GM23338 (cell line): ENCODE results near the gene ACOX3. TPM values are rescaled to one million over a fixed set of nuclear protein-coding genes. Genes with fewer than 3 reads are reported as not detected.

Experiments
- ATAC-seq: fragments of 200-7000 bp; cut with Tn5 transposase; 3 replicates; pipeline ENCODE4 v1.9.1; 2020
- DNase-seq: peaks from one replicate; pipeline ENCODE4 v3.0.0-alpha.2; 2015; ENCODE audit warnings: low spot score
- H2AFZ ChIP-seq: fragments of 200-600 bp; sonication (generic); 2 replicates; pipeline ENCODE4 v1.8.0; 2016; ENCODE audit warnings: antibody characterized with exemption, mild to moderate bottlenecking, moderate library complexity
- H3F3A ChIP-seq: fragments of 200-600 bp; sonication (generic); replicated peaks from 2 replicates; pipeline ENCODE4 v1.8.0; 2017; ENCODE audit warnings: antibody characterized with exemption, mixed run types, low read depth
- H3K27ac ChIP-seq: fragments of 200-600 bp; sonication (generic); 2 replicates; pipeline ENCODE4 v1.6.1; 2016; ENCODE audit warnings: low read depth
- H3K27me3 ChIP-seq: fragments of 200-600 bp; sonication (generic); 2 replicates; pipeline ENCODE4 v1.8.0; 2016; ENCODE audit warnings: mild to moderate bottlenecking, mixed run types, moderate library complexity; ENCODE audit not compliant: insufficient read depth
- H3K36me3 ChIP-seq: fragments of 200-600 bp; sonication (generic); 2 replicates; pipeline ENCODE4 v1.8.0; 2016; ENCODE audit warnings: mild to moderate bottlenecking; ENCODE audit not compliant: insufficient read depth
- H3K4me1 ChIP-seq: fragments of 200-600 bp; sonication (generic); 2 replicates; pipeline ENCODE4 v1.8.0; 2016; ENCODE audit warnings: mild to moderate bottlenecking, moderate library complexity; ENCODE audit not compliant: insufficient read depth
- H3K4me2 ChIP-seq: fragments of 200-600 bp; sonication (generic); 2 replicates; pipeline ENCODE4 v1.7.1; 2017; ENCODE audit warnings: mixed run types
- H3K4me3 ChIP-seq: fragments of 200-600 bp; sonication (generic); 2 replicates; pipeline ENCODE4 v1.6.1; 2016; ENCODE audit warnings: mixed run types
- H3K79me2 ChIP-seq: fragments of 200-600 bp; sonication (generic); replicated peaks from 2 replicates; pipeline ENCODE4 v1.8.0; 2017; ENCODE audit warnings: mild to moderate bottlenecking; ENCODE audit not compliant: insufficient read depth
- H3K9me2 ChIP-seq: fragments of 200-600 bp; sonication (generic); 2 replicates; pipeline ENCODE4 v1.8.0; 2017; ENCODE audit not compliant: insufficient read depth
- H4K20me1 ChIP-seq: fragments of 200-600 bp; sonication (generic); replicated peaks from 2 replicates; pipeline ENCODE4 v1.8.0; 2017; ENCODE audit warnings: mild to moderate bottlenecking; ENCODE audit not compliant: insufficient read depth
- H3K27ac Mint-ChIP-seq: 2 replicates; pipeline ENCODE4 v1.8.0; 2020; ENCODE audit warnings: inconsistent platforms, mild to moderate bottlenecking, moderate library complexity, mixed read lengths
- H3K27me3 Mint-ChIP-seq: 3 replicates; pipeline ENCODE4 v1.8.0; 2022; ENCODE audit warnings: low read depth, mild to moderate bottlenecking, moderate library complexity, mixed read lengths, inconsistent platforms; ENCODE audit not compliant: insufficient read depth, poor library complexity
- H3K36me3 Mint-ChIP-seq: 3 replicates; pipeline ENCODE4 v1.8.0; 2021; ENCODE audit warnings: low read depth, mild to moderate bottlenecking, inconsistent platforms, moderate library complexity, mixed read lengths
- H3K4me1 Mint-ChIP-seq: 3 replicates; pipeline ENCODE4 v1.8.0; 2020; ENCODE audit warnings: mild to moderate bottlenecking, inconsistent platforms, mixed read lengths
- H3K4me3 Mint-ChIP-seq: 3 replicates; pipeline ENCODE4 v1.8.0; 2021; ENCODE audit warnings: moderate library complexity, mild to moderate bottlenecking, inconsistent platforms, mixed read lengths
- H3K9me3 Mint-ChIP-seq: 3 replicates; pipeline ENCODE4 v1.8.0; 2020; ENCODE audit warnings: moderate library complexity, mild to moderate bottlenecking, inconsistent platforms, mixed read lengths
- CREB1 ChIP-seq: fragments of 250-450 bp; sonication (Bioruptor Pico); IDR thresholded peaks from 2 replicates; pipeline ENCODE4 v1.5.0; 2020; ENCODE audit warnings: low read depth, mild to moderate bottlenecking, moderate library complexity
- EZH2 ChIP-seq: fragments of 200-600 bp; sonication (generic); IDR thresholded peaks from one replicate; pipeline ENCODE4 v1.8.0; 2017; ENCODE audit warnings: antibody characterized with exemption, mild to moderate bottlenecking, low read depth; ENCODE audit not compliant: unreplicated experiment
- EZH2phosphoT487 ChIP-seq: fragments of 200-600 bp; sonication (generic); IDR thresholded peaks from one replicate; pipeline ENCODE4 v1.8.1; 2018; ENCODE audit warnings: antibody characterized with exemption; ENCODE audit not compliant: unreplicated experiment
- JUNB ChIP-seq: IDR thresholded peaks from one replicate; pipeline ENCODE4 v1.6.1; 2016; ENCODE audit warnings: antibody characterized with exemption; ENCODE audit not compliant: unreplicated experiment
- POLR2AphosphoS5 ChIP-seq: IDR thresholded peaks from 2 replicates; pipeline ENCODE4 v1.6.1; 2016; ENCODE audit warnings: antibody characterized with exemption, low read depth
- ZNF331 ChIP-seq: fragments of 250-450 bp; sonication (Bioruptor Pico); IDR thresholded peaks from 2 replicates; pipeline ENCODE4 v1.5.0; 2020; ENCODE audit warnings: low read depth, mild to moderate bottlenecking, moderate library complexity
- polyA plus RNA-seq: library from polyadenylated mRNA; unstranded; fragments of >200 nt; fragmentation: Nextera tagmentation; extraction: Ambion mirVana; gene quantifications from 2 replicates; pipeline ENCODE4 v1.2.1, GENCODE V29; 2016
- total RNA-seq: library from RNA; depleted of rRNA; stranded (reverse); fragments of >200 nt; shearing (Covaris generic); gene quantifications from 2 replicates; pipeline ENCODE4 v1.2.3, GENCODE V29; 2014
- TF ChIP-seq, protein P1 (sequence below): fragments of 250-450 bp; sonication (Bioruptor Pico); IDR thresholded peaks from 2 replicates; pipeline ENCODE4 v1.5.0; 2020; ENCODE audit warnings: mild to moderate bottlenecking, moderate library complexity
- TF ChIP-seq, protein P2 (sequence below): IDR thresholded peaks from one replicate; pipeline ENCODE4 v1.6.1; 2018; ENCODE audit warnings: antibody characterized with exemption; ENCODE audit not compliant: unreplicated experiment
- TF ChIP-seq, protein P3 (sequence below), 2 experiments: fragments of 200-600 bp in 1 of 2; sonication (generic) in 1 of 2; conservative IDR thresholded peaks; 2 replicates each; pipeline versions ENCODE4 v1.5.1 to v1.6.1; 2016 to 2017; ENCODE audit warnings: antibody characterized with exemption in 2 of 2, low read depth in 2 of 2, mild to moderate bottlenecking in 2 of 2, moderate library complexity in 1 of 2

The ACOX3 gene
- total and polyA plus RNA-seq, 2 experiments from 2014 or later, result 6.4 to 17.2 TPM

DNA sequence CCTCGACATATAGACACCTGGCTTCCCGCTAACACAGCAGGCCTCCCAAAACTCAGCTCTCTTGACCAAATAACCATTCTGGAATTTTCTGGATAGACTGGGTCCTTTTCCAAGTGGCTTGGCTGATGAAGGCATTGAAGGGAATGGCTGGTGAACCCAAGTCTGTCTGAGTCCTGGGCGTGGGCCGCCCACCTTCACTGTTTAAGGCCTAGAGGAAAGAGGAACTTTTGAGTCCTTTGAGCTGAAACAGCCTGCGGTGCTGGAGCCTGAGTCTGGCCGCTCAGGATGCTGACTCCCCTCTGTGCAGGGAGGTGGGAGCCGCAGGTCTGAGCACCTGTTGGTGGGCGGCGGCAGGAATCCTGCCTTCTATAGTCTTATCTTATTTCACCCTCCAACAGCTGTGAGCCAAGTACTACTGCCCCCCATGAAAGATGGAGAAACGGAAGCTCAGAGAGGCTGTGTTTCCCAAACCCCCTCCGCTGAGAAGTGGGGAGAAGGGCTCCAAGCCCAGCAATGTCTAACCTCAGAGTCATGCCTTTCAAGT is 23.4 kb downstream of the ACOX3 start:
- Mint-ChIP-seq H3K4me3 (no peak overlapping the region), H3K36me3 (peaks cover 3% of the 10 kb centered on the region; the same call in 1 of the 3 replicates), H3K27ac (no peak overlapping the region), H3K9me3 (no peaks in the 10 kb centered on the region), H3K4me1 (no peaks in the 10 kb centered on the region; the same call in none of the 3 replicates), H3K27me3 (peaks cover 4% of the 10 kb centered on the region)
- ATAC-seq, result no peak
- no peak overlapping the region for H2AFZ ChIP-seq
- H3K4me3 ChIP-seq, result no peak overlapping the region
- H3K9me2 ChIP-seq, result 0 out of 2 replicates have a peak, but pooled peaks cover 3% of the 10 kb centered on the region
- no peak overlapping the region for H3K4me2 ChIP-seq
- no peak for DNase-seq
- H3K27me3 ChIP-seq, result no peaks in the 10 kb centered on the region
- H3K36me3 ChIP-seq, result no peaks in the 10 kb centered on the region
- H3K4me1 ChIP-seq, result no peaks in the 10 kb centered on the region
- H4K20me1 ChIP-seq, result no peaks in the 10 kb centered on the region; the same call in 1 of the 2 replicates
- no peak overlapping the region for H3K27ac ChIP-seq
- 0 out of 2 replicates have a peak, but pooled peaks cover 4% of the 10 kb centered on the region for H3K79me2 ChIP-seq
- TF ChIP-seq POLR2AphosphoS5 (no peak), EZH2 (no peak), ZNF331 (CRISPR knock-in tag) (no peak), JUNB (no peak), CREB1 (CRISPR knock-in tag) (no peak), EZH2phosphoT487 (no peak)
- TF ChIP-seq, protein P1, sequence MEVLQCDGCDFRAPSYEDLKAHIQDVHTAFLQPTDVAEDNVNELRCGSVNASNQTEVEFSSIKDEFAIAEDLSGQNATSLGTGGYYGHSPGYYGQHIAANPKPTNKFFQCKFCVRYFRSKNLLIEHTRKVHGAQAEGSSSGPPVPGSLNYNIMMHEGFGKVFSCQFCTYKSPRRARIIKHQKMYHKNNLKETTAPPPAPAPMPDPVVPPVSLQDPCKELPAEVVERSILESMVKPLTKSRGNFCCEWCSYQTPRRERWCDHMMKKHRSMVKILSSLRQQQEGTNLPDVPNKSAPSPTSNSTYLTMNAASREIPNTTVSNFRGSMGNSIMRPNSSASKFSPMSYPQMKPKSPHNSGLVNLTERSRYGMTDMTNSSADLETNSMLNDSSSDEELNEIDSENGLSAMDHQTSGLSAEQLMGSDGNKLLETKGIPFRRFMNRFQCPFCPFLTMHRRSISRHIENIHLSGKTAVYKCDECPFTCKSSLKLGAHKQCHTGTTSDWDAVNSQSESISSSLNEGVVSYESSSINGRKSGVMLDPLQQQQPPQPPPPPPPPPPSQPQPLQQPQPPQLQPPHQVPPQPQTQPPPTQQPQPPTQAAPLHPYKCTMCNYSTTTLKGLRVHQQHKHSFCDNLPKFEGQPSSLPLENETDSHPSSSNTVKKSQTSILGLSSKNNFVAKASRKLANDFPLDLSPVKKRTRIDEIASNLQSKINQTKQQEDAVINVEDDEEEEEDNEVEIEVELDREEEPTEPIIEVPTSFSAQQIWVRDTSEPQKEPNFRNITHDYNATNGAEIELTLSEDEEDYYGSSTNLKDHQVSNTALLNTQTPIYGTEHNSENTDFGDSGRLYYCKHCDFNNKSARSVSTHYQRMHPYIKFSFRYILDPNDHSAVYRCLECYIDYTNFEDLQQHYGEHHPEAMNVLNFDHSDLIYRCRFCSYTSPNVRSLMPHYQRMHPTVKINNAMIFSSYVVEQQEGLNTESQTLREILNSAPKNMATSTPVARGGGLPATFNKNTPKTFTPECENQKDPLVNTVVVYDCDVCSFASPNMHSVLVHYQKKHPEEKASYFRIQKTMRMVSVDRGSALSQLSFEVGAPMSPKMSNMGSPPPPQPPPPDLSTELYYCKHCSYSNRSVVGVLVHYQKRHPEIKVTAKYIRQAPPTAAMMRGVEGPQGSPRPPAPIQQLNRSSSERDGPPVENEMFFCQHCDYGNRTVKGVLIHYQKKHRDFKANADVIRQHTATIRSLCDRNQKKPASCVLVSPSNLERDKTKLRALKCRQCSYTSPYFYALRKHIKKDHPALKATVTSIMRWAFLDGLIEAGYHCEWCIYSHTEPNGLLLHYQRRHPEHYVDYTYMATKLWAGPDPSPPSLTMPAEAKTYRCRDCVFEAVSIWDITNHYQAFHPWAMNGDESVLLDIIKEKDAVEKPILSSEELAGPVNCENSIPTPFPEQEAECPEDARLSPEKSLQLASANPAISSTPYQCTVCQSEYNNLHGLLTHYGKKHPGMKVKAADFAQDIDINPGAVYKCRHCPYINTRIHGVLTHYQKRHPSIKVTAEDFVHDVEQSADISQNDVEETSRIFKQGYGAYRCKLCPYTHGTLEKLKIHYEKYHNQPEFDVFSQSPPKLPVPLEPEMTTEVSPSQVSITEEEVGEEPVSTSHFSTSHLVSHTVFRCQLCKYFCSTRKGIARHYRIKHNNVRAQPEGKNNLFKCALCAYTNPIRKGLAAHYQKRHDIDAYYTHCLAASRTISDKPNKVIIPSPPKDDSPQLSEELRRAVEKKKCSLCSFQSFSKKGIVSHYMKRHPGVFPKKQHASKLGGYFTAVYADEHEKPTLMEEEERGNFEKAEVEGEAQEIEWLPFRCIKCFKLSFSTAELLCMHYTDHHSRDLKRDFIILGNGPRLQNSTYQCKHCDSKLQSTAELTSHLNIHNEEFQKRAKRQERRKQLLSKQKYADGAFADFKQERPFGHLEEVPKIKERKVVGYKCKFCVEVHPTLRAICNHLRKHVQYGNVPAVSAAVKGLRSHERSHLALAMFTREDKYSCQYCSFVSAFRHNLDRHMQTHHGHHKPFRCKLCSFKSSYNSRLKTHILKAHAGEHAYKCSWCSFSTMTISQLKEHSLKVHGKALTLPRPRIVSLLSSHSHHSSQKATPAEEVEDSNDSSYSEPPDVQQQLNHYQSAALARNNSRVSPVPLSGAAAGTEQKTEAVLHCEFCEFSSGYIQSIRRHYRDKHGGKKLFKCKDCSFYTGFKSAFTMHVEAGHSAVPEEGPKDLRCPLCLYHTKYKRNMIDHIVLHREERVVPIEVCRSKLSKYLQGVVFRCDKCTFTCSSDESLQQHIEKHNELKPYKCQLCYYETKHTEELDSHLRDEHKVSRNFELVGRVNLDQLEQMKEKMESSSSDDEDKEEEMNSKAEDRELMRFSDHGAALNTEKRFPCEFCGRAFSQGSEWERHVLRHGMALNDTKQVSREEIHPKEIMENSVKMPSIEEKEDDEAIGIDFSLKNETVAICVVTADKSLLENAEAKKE (CRISPR knock-in tag), result no peak
- TF ChIP-seq, protein P2, sequence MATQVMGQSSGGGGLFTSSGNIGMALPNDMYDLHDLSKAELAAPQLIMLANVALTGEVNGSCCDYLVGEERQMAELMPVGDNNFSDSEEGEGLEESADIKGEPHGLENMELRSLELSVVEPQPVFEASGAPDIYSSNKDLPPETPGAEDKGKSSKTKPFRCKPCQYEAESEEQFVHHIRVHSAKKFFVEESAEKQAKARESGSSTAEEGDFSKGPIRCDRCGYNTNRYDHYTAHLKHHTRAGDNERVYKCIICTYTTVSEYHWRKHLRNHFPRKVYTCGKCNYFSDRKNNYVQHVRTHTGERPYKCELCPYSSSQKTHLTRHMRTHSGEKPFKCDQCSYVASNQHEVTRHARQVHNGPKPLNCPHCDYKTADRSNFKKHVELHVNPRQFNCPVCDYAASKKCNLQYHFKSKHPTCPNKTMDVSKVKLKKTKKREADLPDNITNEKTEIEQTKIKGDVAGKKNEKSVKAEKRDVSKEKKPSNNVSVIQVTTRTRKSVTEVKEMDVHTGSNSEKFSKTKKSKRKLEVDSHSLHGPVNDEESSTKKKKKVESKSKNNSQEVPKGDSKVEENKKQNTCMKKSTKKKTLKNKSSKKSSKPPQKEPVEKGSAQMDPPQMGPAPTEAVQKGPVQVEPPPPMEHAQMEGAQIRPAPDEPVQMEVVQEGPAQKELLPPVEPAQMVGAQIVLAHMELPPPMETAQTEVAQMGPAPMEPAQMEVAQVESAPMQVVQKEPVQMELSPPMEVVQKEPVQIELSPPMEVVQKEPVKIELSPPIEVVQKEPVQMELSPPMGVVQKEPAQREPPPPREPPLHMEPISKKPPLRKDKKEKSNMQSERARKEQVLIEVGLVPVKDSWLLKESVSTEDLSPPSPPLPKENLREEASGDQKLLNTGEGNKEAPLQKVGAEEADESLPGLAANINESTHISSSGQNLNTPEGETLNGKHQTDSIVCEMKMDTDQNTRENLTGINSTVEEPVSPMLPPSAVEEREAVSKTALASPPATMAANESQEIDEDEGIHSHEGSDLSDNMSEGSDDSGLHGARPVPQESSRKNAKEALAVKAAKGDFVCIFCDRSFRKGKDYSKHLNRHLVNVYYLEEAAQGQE, result no peak
- TF ChIP-seq, protein P3, sequence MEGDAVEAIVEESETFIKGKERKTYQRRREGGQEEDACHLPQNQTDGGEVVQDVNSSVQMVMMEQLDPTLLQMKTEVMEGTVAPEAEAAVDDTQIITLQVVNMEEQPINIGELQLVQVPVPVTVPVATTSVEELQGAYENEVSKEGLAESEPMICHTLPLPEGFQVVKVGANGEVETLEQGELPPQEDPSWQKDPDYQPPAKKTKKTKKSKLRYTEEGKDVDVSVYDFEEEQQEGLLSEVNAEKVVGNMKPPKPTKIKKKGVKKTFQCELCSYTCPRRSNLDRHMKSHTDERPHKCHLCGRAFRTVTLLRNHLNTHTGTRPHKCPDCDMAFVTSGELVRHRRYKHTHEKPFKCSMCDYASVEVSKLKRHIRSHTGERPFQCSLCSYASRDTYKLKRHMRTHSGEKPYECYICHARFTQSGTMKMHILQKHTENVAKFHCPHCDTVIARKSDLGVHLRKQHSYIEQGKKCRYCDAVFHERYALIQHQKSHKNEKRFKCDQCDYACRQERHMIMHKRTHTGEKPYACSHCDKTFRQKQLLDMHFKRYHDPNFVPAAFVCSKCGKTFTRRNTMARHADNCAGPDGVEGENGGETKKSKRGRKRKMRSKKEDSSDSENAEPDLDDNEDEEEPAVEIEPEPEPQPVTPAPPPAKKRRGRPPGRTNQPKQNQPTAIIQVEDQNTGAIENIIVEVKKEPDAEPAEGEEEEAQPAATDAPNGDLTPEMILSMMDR (conservative IDR thresholded peaks at IDR 0.05; ENCODE audit: low read depth in 2 of 2), result no peak
- H3F3A ChIP-seq, result no peaks in the 10 kb centered on the region
